Kasumi-1 (cell line): ENCODE data around the gene ATP1B4.
"Not testable (repeated sequence)": the region's sequence is repeated elsewhere in the genome, so short reads cannot be mapped to it uniquely, and the experiment has no call there.

ENCODE experiments used
- DNase-seq, 2 experiments: peaks; one replicate each; lab custom pipeline; 2025; lab: John Stamatoyannopoulos, UW

The ATP1B4 gene

GRCh38 chrX:120361764-120362305 is at the start of gene ATP1B4:
Gene ATP1B4, plus strand, starts transcription at chrX:120362089. Its CDS starts 80 bp downstream, at chrX:120362169.
- no peak for DNase-seq

DNA sequence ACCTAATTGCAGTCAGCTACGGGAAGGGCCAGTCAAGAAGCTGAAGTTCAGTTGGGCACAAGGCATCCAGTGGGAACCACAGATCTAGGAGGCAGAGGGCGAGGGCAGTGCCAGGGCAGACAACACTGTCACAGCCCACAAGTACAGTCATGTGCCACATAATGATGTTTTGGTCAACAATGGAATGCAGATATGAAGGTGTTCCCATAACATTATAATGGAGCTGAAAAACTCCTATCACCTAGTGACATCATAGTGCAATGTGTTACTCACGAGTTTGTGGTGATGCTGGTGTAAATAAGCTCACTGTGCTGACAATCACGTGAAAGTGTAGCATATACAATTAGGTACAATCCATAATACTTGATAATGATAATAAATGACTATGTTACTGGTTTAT is 46.1 kb upstream of the ATP1B4 start:
- no peak for DNase-seq

DNA sequence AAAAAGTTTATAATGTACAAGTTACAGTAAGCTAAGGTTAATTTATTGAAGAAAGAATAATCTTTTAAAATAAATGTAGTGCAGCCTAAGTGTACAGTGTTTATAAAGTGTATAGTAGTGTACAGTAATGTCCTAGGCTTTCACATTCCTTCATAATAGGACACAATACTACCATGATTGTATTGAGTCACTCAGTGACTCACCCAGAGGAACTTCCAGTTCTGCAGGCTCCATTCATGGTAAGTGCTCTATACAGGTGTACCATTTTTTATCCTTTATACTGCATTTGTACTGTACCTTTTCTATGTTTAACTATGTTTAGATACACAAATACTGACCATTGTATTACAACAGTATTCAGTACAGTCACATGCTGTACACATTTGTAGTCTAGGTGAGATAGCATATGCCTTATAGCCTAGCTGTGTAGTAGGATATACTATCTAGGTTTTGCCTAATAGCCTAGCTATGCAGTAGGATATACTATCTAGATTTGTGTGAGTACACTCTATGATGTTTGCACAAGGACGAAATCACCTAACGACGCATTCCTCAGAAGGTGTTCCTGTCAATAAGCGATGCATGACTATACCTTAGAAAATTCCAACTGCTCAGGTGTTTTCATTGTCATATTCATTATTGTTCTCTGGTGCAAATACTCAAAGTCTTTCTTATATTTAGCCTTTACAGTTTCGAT is 45.2 kb upstream of the ATP1B4 start:
- DNase-seq, result no peak

DNA sequence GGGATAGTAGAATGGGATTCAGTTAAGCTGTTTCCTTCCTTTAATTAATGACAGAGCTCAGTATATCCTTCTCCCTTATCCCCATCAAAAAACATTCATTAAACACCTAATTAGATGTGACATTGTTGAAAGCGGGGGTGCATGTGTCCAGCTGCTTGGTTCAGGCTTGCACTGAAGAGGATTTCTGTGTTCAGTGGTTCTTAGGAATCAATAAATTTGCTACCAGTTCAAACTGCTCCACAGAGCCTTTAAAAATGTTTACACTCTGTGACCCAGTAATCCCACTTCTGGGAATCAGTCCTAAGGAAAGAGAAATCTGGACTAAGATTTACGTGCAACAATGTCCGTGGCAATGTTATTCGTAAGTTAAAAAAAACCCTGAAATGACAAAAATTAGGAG is 43.5 kb upstream of the ATP1B4 start:
- DNase-seq, result no peak

- DNase-seq, result no peak
These were observed 40.2 kb upstream of the ATP1B4 start for GRCh38 chrX:120321520-120322281.

DNA sequence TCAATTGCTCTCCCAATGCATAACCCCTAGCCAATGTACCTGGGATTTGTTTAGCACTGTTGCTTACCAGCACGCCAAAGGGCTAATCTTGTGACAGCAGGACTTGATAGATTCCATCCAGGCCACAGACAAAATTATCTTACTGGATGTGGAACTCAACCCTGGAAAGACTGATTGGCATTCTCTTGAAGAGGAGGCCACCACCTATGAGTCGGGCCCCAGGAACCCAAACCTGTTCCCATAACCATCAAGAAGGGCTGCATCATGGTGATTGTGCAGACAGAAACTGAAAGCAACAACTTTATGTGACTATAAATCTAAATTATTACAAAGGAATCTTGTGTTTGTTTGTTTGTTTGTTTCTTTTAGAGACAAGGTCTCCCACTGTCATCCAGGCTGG is 30.8 kb upstream of the ATP1B4 start:
- no peak for DNase-seq

DNA sequence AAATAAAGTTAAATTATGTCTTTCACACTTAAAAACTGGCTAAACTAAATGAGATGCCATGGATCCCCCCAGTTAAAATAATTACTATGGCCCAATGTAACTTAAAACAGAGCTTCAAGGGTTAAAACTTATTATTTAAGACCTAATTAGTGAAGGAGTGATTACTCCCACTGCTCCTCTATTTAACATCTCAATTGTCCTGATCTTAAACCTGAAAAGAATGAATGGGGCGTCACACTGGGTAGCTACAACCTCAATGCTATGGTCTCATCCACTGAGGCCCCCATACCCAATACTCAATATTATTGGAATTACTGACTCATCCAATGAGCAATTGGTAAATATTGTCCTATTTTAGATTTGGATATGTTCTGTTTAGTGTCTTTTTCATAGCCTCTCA is 29.5 kb upstream of the ATP1B4 start:
- no peak for DNase-seq

- DNase-seq, result no peak
These were observed 27.7 kb upstream of the ATP1B4 start for GRCh38 chrX:120334151-120334550.

- DNase-seq, result peak; percentile 19 to 45
These were observed 27.3 kb upstream of the ATP1B4 start for GRCh38 chrX:120334603-120335002.

- DNase-seq, result no peak
These were observed 26.6 kb upstream of the ATP1B4 start for GRCh38 chrX:120335289-120335688.

- DNase-seq, result no peak
These were observed 25.0 kb upstream of the ATP1B4 start for GRCh38 chrX:120336899-120337298.

- DNase-seq, result not testable (repeated sequence)
These were observed 17.3 kb upstream of the ATP1B4 start for GRCh38 chrX:120344566-120344965.

- DNase-seq, result no peak
These were observed 11.3 kb upstream of the ATP1B4 start for GRCh38 chrX:120350450-120351138.

DNA sequence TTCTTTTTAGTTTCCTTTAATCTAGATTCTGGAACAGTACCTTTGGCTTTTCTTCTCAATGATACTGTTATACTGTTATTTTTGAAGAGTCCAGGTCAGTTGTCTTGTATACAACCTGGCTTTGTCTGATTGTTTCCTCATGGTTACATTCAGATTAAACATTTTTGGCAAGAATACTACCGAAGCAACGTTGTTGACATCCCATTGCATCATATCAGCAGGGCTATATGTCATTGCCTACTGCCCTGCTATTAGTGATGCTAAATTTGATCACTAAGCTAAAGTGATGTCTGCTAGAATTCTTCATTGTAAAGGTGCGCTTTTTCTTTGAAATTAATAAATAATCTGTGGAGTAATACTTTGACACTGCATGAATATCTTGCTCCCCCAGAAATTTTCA is 5.8 kb upstream of the ATP1B4 start:
- no peak for DNase-seq

- DNase-seq, result no peak
These were observed 4.7 kb upstream of the ATP1B4 start for GRCh38 chrX:120357186-120357585.

- DNase-seq, result no peak
These were observed 3.0 kb upstream of the ATP1B4 start for GRCh38 chrX:120358737-120359456.

DNA sequence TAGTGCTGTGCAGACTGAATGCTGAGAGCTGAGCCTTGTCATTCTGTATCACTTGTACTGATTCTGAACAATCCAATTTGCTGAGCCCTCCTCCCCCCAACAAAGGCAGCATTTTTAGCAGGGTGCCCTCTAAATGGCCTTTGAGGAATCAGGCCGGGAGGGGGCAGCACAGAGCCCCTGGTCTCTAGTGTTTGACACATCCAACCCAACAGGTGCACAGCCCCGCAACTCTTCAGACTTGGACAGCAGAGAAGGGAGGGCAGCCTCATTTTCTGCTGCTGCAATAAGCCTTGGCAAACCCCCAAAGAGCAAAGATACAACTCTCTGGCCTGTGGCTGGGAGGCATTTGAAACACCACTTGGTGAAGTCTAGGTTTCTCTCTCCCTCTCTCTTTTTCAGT is 3.4 kb downstream of the ATP1B4 start:
- no peak for DNase-seq

DNA sequence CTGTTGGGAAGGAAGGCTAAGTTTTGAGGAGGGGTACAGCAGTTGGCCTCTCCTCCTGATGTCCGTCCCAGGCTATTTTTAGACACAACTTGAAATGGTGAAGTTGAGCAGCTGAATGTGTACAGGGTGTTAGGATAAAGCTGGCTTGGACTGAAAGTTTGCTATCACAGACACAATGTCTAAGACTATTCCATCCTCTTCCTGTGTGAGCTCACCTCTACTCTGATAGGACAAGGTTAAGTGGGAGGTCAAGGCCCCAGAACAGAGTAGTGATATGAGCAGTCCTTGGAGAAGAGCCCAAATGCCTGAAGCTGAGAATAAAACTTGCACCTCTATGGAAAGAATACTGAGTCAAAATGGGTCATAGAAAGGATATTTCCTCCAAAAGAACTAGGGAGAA is 4.1 kb downstream of the ATP1B4 start:
- no peak for DNase-seq

DNA sequence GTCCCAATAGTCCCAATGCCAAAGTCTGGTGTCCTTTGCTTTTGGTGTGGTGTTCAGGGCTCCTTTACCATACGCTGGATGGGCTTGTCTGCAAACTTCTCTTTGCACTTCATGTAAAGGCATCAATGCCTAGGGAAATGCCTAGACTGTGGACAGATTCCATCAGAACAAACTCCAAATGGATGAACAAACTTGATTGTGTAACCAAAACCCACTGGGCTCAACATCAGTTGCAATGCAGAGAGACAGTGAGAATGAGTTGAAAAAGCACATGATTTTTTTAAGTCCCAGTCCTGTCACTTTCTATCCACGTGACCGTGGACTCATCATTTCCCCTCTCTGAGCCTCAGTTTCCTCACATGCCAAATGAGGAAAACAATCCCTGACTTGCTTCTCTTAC is 4.9 kb downstream of the ATP1B4 start:
- DNase-seq, result no peak

GRCh38 chrX:120367402-120368109 is 5.7 kb downstream of the ATP1B4 start:
- no peak for DNase-seq

DNA sequence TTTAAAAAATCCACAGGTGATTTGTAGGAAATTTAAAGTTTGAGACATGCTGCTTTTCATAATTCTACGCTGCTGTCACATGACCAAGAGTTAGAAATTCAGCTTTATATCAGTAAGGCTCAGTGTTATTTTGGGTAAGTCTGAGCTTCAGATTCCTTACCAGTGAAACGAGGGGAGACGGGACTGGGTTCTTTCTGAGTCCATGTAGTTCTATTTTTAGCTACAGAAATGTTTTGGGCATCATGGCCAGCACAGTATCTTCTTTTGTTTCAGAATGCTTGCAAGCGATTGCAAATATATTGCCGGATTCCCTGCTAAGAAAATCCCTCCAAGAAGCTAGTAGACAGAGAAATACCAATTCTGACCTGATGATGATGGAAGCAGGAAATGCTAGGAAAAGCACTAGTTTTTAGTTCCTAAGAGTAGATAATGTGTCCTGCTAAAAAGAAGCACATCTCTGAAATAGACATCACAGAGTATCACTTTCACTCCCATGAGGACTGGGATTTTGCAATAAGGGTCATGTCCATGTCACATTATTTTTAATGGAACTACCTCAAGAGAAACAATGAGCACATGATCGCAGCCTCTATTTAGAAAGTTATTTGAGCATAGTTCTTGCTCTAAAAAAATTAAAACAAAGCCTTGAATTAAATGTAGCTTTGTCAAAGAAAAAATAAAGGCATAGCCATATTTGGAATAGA is 10.9 kb downstream of the ATP1B4 start:
- DNase-seq, result no peak
